K562 (cell line): ENCODE data around the gene KRT82. TPM values are rescaled to one million over a fixed set of nuclear protein-coding genes. Genes with fewer than 3 reads are reported as not detected.

ENCODE experiments used
- ATAC-seq: fragments of 200-7000 bp; cut with Tn5 transposase; 3 replicates; pipeline ENCODE4 v1.9.1; 2020; ENCODE audit warnings: moderate library complexity
- BruUV-seq: library from RNA; stranded (reverse); fragments of 400-500 nt; replicated peaks from 2 replicates; lab custom pipeline; 2021; lab: Mats Ljungman, UMichigan
- CTCF ChIA-PET: fragments of 300-600 bp; formaldehyde crosslinking; extraction: SDS; loops from one replicate; lab custom pipeline; 2021; ENCODE audit warnings: low intra/inter-chr PET ratio; lab: Yijun Ruan, JAX
- POLR2A ChIA-PET: fragments of 300-600, 350-650 bp; sonication (Branson Sonifier 250); formaldehyde crosslinking; extraction: SDS; loops from one replicate; lab custom pipeline; 2021; ENCODE audit warnings: antibody characterized with exemption, inconsistent platforms; lab: Yijun Ruan, JAX
- DNase-seq, 4 experiments: peaks; one replicate each; pipeline versions ENCODE4 v3.0.0 to v3.0.0-alpha.2; 2011 to 2018; ENCODE audit warnings: low spot score in 3 of 4, mixed read lengths in 3 of 4; ENCODE audit errors: extremely low read depth in 1 of 4
- FAIRE-seq: peaks from 2 replicates; lab custom pipeline; 2011; peaks lifted over from hg19 to GRCh38; lab: Jason Lieb, UNC
- H2AFZ ChIP-seq: 2 replicates; pipeline ENCODE4 v1.6.0; 2011; ENCODE audit warnings: low read depth, low read length, control low read depth, inconsistent platforms
- H3K27ac ChIP-seq: fragments of 200-600 bp; 3 replicates; pipeline ENCODE4 v1.8.0; 2011; ENCODE audit warnings: low read depth, mild to moderate bottlenecking, control low read depth, inconsistent platforms, low read length, moderate library complexity, mixed read lengths; ENCODE audit errors: extremely low read depth
- H3K27me3 ChIP-seq, 2 experiments: fragments of 300-600 bp in 1 of 2; 2 replicates in 1 of 2; 3 replicates in 1 of 2; pipeline versions ENCODE4 v1.6.0 to v1.8.0; 2011; ENCODE audit warnings: inconsistent platforms in 2 of 2, low read length in 2 of 2, mild to moderate bottlenecking in 1 of 2, mixed read lengths in 1 of 2, moderate library complexity in 1 of 2; ENCODE audit not compliant: control insufficient read depth in 2 of 2, insufficient read depth in 2 of 2
- H3K36me3 ChIP-seq: fragments of 300-600 bp; 3 replicates; pipeline ENCODE4 v1.8.0; 2011; ENCODE audit warnings: mild to moderate bottlenecking, low read length, inconsistent platforms; ENCODE audit not compliant: control insufficient read depth, insufficient read depth
- H3K4me1 ChIP-seq, 2 experiments: fragments of 200-600 bp in 1 of 2; replicated peaks in 1 of 2; 2 replicates in 1 of 2; 3 replicates in 1 of 2; pipeline versions ENCODE4 v1.5.1 to v1.8.0; 2011; ENCODE audit warnings: inconsistent platforms in 2 of 2, low read length in 2 of 2, mild to moderate bottlenecking in 1 of 2, mixed read lengths in 1 of 2, moderate library complexity in 1 of 2; ENCODE audit not compliant: control insufficient read depth in 2 of 2, insufficient read depth in 2 of 2
- H3K4me2 ChIP-seq: 2 replicates; pipeline ENCODE4 v1.6.1; 2011; ENCODE audit warnings: low read length, control low read depth, inconsistent platforms, mixed read lengths; ENCODE audit not compliant: insufficient read depth
- H3K4me3 ChIP-seq: fragments of 200-600 bp; sonication (generic), shearing (Covaris generic); 2 replicates; pipeline ENCODE4 v1.5.1; 2016; ENCODE audit warnings: control low read depth, inconsistent platforms
- H3K79me2 ChIP-seq: fragments of 200-600 bp; 3 replicates; pipeline ENCODE4 v1.8.0; 2011; ENCODE audit warnings: low read length, inconsistent platforms; ENCODE audit not compliant: control insufficient read depth, insufficient read depth
- H3K9ac ChIP-seq, 2 experiments: 2 replicates each; pipeline versions ENCODE4 v1.6.0 to v1.6.1; 2011; ENCODE audit warnings: low read depth in 2 of 2, low read length in 2 of 2, control low read depth in 1 of 2, inconsistent platforms in 1 of 2, mild to moderate bottlenecking in 1 of 2, mixed read lengths in 1 of 2; ENCODE audit not compliant: insufficient read depth in 1 of 2
- H3K9me1 ChIP-seq: one replicate; pipeline ENCODE4 v1.6.0; 2011; ENCODE audit warnings: inconsistent platforms, mild to moderate bottlenecking, low read length, moderate library complexity; ENCODE audit not compliant: control insufficient read depth, insufficient read depth
- H3K9me3 ChIP-seq: replicated peaks from 2 replicates; pipeline ENCODE4 v1.5.1; 2011; ENCODE audit warnings: low read depth, low read length, inconsistent platforms; ENCODE audit not compliant: control insufficient read depth, insufficient read depth
- H4K20me1 ChIP-seq: replicated peaks from 2 replicates; pipeline ENCODE4 v1.6.1; 2011; ENCODE audit warnings: low read length, inconsistent platforms, mixed read lengths; ENCODE audit not compliant: control insufficient read depth, insufficient read depth
- HDAC6 ChIP-seq: IDR thresholded peaks from 2 replicates; pipeline ENCODE4 v1.6.1; 2012; ENCODE audit warnings: low read depth, mild to moderate bottlenecking, control low read depth, inconsistent platforms, low read length, moderate library complexity
- KHSRP ChIP-seq: fragments of 450-650 bp; IDR thresholded peaks from 2 replicates; pipeline ENCODE4 v1.6.1; 2017
- NFIC ChIP-seq: fragments of 450-650 bp; IDR thresholded peaks from 2 replicates; pipeline ENCODE4 v1.6.1; 2017; ENCODE audit warnings: mild to moderate bottlenecking, inconsistent platforms
- POLR2G ChIP-seq: fragments of 200-400 bp; formaldehyde crosslinking; IDR thresholded peaks from 2 replicates; pipeline ENCODE4 v1.6.1; 2017; ENCODE audit warnings: low read depth, mild to moderate bottlenecking, antibody characterized with exemption, low read length, moderate library complexity
- SAFB ChIP-seq: fragments of 200-400 bp; formaldehyde crosslinking; IDR thresholded peaks from 2 replicates; pipeline ENCODE4 v1.6.1; 2017; ENCODE audit warnings: low read depth, low read length, borderline replicate concordance
- SNIP1 ChIP-seq: fragments of 450-650 bp; IDR thresholded peaks from 2 replicates; pipeline ENCODE4 v1.7.1; 2017; ENCODE audit warnings: low read depth, mild to moderate bottlenecking
- WGBS: fragments of 100-300 bp; shearing (Covaris generic); methylation state at CpG from one replicate; pipeline ENCODE4 v1.1.6; 2016; ENCODE audit warnings: low coverage, mixed read lengths; ENCODE audit not compliant: insufficient coverage; ENCODE audit errors: missing lambda C conversion rate; 5-methylcytosine and 5-hydroxymethylcytosine counted together
- in situ Hi-C: fragments of 300-500 bp; cut with MboI; formaldehyde crosslinking; loops from 4 replicates; pipeline ENCODE4 v1.15.0; 2018; ENCODE audit warnings: inconsistent platforms, mixed read lengths
- intact Hi-C: fragments of 100-400 bp; cut with micrococcal nuclease; formaldehyde crosslinking; loops from 2 replicates; pipeline ENCODE4 v1.14.2; 2022
- polyA plus RNA-seq, 8 experiments: library from polyadenylated mRNA; depleted of rRNA in 4 of 8; stranded (reverse) in 5 of 8; unstranded in 3 of 8; fragments of >200 nt; fragmentation: Nextera tagmentation in 2 of 8; fragmentation: Illumina TruSeq in 1 of 8; extraction: Ambion mirVana in 2 of 8; extraction: Trizol in 1 of 8; gene quantifications; 2 replicates each; pipeline versions ENCODE4 v1.2.1 to v1.2.3, GENCODE V29; 2011 to 2014; ENCODE audit warnings: inconsistent platforms in 1 of 8, missing spikeins in 1 of 8
- total RNA-seq, 7 experiments: library from RNA; depleted of rRNA in 6 of 7; stranded (reverse); fragments of >200 nt in 6 of 7; fragmentation: Illumina TruSeq in 2 of 7; extraction: Trizol in 2 of 7; gene quantifications; 2 replicates each; pipeline versions ENCODE4 v1.2.1 to v1.2.3, GENCODE V29; 2011 to 2021; ENCODE audit warnings: low replicate concordance in 1 of 7
- TF ChIP-seq, protein P1 (sequence below), 3 experiments: IDR thresholded peaks in 2 of 3; conservative IDR thresholded peaks in 1 of 3; 2 replicates each; pipeline ENCODE4 v1.5.1; 2011 to 2012; ENCODE audit warnings: low read length in 3 of 3, mild to moderate bottlenecking in 3 of 3, control low read depth in 2 of 3, improper control_type of control experiment in 1 of 3, inconsistent platforms in 1 of 3, low read depth in 1 of 3, mixed read lengths in 1 of 3, moderate library complexity in 1 of 3; ENCODE audit not compliant: insufficient read depth in 2 of 3
- TF ChIP-seq, protein P2 (sequence below): fragments of 450-650 bp; IDR thresholded peaks from one replicate; pipeline ENCODE4 v1.6.1; 2018; ENCODE audit warnings: mild to moderate bottlenecking, moderate library complexity; ENCODE audit not compliant: partially characterized antibody

KRT82 gene
- total and polyA plus RNA-seq, 9 of the 15 experiments (the other 6 are each of a cell fraction or from before 2014, with no cell fraction given), result not detected

DNA sequence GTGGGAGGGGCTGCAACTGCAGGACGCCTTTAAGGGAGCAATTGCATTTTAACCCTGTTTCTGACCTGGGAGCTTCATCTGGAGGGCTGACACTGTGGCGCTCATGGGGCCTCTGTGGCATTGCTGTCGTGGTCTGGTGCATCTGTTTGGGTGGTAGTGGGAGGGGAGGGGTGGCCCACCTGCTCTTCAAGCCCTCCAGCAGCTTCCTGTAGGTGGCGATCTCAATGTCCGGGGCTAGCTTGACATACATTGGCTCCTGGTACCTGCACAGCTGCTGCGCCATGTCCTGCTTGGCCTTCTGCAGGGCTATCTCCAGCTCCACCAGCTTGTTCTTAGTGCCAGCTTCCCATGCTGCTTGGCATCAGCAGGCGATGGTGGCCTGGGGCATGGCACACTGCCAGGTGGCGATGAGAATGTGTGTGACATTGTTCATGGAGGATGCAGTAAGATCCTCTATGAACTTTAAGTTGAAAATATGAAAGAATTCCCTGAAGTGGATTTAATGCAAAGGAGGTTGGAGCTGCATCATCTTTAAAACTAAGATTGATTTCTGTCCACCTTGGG, 7.7 kb upstream of the KRT82 start:
- intact Hi-C loops (no loop called here), in situ Hi-C loops (no loop called here)
- FAIRE-seq (no peak), DNase-seq (peak in 1 of 4 experiments; percentile 4), ATAC-seq (no peak)
- POLR2A ChIA-PET, result interaction anchor here (0.6 to 1.7 kb wide), 3 partner anchors 16 to 176 kb away, joined by 3 to 4 read pairs (median 4); no protein-coding TSS in a partner anchor
- Histone ChIP-seq H2AFZ (no peak overlapping the region), H3K4me2 (no peak overlapping the region), H3K27me3 (peaks cover 0 to 25% of the 10 kb centered on the region in 2 experiments; a peak in 2 of 5 replicates), H3K79me2 (no peaks in the 10 kb centered on the region), H3K27ac (no peak overlapping the region), H3K9ac (no peak overlapping the region), H3K4me1 (no peaks in the 10 kb centered on the region; a peak in 1 of 5 replicates), H4K20me1 (peaks cover 4% of the 10 kb centered on the region; the same call in 1 of the 2 replicates), H3K4me3 (no peak overlapping the region), H3K9me3 (no peaks in the 10 kb centered on the region), H3K9me1 (peaks cover 2% of the 10 kb centered on the region), H3K36me3 (no peaks in the 10 kb centered on the region)
- no peak for TF ChIP-seq HDAC6
- 0 out of 2 replicates have a peak, but pooled peaks have one; percentile 15 for TF ChIP-seq NFIC
- TF ChIP-seq, protein P1, sequence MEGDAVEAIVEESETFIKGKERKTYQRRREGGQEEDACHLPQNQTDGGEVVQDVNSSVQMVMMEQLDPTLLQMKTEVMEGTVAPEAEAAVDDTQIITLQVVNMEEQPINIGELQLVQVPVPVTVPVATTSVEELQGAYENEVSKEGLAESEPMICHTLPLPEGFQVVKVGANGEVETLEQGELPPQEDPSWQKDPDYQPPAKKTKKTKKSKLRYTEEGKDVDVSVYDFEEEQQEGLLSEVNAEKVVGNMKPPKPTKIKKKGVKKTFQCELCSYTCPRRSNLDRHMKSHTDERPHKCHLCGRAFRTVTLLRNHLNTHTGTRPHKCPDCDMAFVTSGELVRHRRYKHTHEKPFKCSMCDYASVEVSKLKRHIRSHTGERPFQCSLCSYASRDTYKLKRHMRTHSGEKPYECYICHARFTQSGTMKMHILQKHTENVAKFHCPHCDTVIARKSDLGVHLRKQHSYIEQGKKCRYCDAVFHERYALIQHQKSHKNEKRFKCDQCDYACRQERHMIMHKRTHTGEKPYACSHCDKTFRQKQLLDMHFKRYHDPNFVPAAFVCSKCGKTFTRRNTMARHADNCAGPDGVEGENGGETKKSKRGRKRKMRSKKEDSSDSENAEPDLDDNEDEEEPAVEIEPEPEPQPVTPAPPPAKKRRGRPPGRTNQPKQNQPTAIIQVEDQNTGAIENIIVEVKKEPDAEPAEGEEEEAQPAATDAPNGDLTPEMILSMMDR (IDR thresholded peaks at IDR 0.05 in 2 of 3, conservative IDR thresholded peaks at IDR 0.05 in 1 of 3; ENCODE audit: insufficient read depth in 2 of 3, low read depth in 1 of 3, low read length in 3 of 3), result 0 out of 6 replicates have a peak, but pooled peaks of 1 of the 3 experiments have one; percentile 23
- no peak for TF ChIP-seq POLR2G
- no peak for TF ChIP-seq KHSRP
- TF ChIP-seq, protein P2, sequence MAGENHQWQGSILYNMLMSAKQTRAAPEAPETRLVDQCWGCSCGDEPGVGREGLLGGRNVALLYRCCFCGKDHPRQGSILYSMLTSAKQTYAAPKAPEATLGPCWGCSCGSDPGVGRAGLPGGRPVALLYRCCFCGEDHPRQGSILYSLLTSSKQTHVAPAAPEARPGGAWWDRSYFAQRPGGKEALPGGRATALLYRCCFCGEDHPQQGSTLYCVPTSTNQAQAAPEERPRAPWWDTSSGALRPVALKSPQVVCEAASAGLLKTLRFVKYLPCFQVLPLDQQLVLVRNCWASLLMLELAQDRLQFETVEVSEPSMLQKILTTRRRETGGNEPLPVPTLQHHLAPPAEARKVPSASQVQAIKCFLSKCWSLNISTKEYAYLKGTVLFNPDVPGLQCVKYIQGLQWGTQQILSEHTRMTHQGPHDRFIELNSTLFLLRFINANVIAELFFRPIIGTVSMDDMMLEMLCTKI, result no peak
- TF ChIP-seq SNIP1, result no peak
- no peak for TF ChIP-seq SAFB
- BruUV-seq, result no TSS peak
- CTCF ChIA-PET, result no interaction called here
- WGBS, result 0% methylated on average over 6 of the region's 8 CpGs
